T-helper 2 cell treated with Interferon-gamma antibody and Interleukin-4, amounts not matched to agents 5 μg/mL and 100 μg/mL, for 36 hours (primary cell): Measurements from ENCODE around the gene RRM2.

Experiments
- DNase-seq: peaks from one replicate; pipeline ENCODE4 v3.0.0; 2021; ENCODE audit warnings: low spot score
- H3K27ac Mint-ChIP-seq: one replicate; pipeline ENCODE4 v1.8.0; 2021; ENCODE audit warnings: mild to moderate bottlenecking, mixed read lengths
- H3K27me3 Mint-ChIP-seq: one replicate; pipeline ENCODE4 v1.8.0; 2021; ENCODE audit warnings: low read depth, mixed read lengths
- H3K36me3 Mint-ChIP-seq: one replicate; pipeline ENCODE4 v1.8.0; 2021; ENCODE audit warnings: low read depth, mixed read lengths
- H3K4me1 Mint-ChIP-seq: one replicate; pipeline ENCODE4 v1.8.0; 2021; ENCODE audit warnings: low read depth, mixed read lengths
- H3K4me3 Mint-ChIP-seq: one replicate; pipeline ENCODE4 v1.8.0; 2022; ENCODE audit warnings: mild to moderate bottlenecking, moderate library complexity, mixed read lengths
- H3K9me3 Mint-ChIP-seq: one replicate; pipeline ENCODE4 v1.8.0; 2021; ENCODE audit warnings: mixed read lengths

RRM2 gene

DNA sequence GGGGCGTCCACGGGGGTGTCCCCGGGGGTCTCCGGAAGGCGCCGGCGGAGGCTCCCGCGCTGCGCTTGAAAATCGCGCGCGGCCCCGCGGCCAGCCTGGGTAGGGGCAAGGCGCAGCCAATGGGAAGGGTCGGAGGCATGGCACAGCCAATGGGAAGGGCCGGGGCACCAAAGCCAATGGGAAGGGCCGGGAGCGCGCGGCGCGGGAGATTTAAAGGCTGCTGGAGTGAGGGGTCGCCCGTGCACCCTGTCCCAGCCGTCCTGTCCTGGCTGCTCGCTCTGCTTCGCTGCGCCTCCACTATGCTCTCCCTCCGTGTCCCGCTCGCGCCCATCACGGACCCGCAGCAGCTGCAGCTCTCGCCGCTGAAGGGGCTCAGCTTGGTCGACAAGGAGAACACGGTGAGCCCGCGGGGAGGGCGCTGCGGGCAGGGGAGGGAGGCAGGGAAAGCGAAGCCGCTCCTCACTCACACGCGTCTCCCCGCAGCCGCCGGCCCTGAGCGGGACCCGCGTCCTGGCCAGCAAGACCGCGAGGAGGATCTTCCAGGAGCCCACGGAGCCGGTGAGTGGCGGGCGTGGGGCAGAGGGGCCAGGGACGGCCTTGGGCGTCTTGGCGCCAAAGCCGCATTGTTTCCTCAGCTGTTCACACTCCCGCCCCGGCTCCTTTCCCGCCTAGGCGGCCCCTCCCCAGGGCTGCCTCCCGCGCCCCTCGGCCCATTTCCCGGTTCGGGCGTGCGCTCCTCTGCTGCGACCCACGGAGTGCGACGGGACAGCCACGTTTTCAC lies at the start of gene RRM2:
TSS of gene RRM2 (plus strand) at position 240 of the 781 bp plus-strand sequence. CDS start at position 300, 60 bp downstream.
- DNase-seq, result peak; percentile 94
- H3K36me3 Mint-ChIP-seq, result peaks cover 60% of the 10 kb centered on the region
- no peaks in the 10 kb centered on the region for H3K9me3 Mint-ChIP-seq
- H3K4me1 Mint-ChIP-seq, result peaks cover 61% of the 10 kb centered on the region
- H3K27ac Mint-ChIP-seq, result peak within 1 kb of the TSS; percentile 99
- no peaks in the 10 kb centered on the region for H3K27me3 Mint-ChIP-seq
- peak within 1 kb of the TSS; percentile 98 for H3K4me3 Mint-ChIP-seq

DNA sequence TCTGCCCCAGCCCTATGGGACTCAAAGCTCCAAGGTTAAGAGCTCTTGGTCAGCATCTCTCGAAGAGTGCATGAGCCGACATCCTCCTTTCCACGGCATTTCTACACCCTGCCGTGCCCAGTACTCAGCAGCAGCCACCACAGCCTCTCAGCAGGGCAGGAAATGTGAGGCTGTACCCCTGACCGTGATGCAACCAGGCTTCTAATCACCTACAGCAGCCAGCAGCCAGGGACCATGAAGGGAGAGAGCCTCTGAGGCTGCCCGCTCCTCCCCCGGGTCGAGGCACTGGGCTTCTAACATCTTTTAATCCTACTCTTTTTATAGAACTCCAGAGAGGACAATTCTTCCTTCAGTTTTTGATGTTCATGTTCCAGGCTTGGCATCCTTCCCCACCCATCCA lies 48.8 kb upstream of the RRM2 start:
- Mint-ChIP-seq H3K27ac (no peak overlapping the region), H3K27me3 (peaks cover 55% of the 10 kb centered on the region), H3K9me3 (no peaks in the 10 kb centered on the region)

DNA sequence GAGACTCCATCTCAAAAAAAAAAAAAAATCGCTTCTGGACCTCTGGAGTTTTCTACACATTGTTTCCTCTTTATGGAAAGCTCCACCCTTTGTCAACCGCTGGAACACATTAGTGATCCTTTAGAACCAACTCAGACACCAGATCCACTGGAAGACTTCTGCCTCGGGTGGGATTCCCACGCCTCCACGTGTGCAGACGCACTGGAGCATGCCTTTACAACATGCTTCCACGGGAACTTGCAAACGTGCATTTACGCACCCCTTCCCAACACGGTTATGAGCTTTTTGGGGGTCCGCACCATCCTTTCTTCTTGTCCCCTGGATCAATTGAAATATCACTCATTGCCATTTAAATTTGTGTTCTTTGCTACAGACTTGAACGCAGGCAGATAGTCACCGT lies 47.4 kb upstream of the RRM2 start:
- peaks cover 8% of the 10 kb centered on the region for H3K4me1 Mint-ChIP-seq
- peaks cover 62% of the 10 kb centered on the region for H3K27me3 Mint-ChIP-seq
- no peaks in the 10 kb centered on the region for H3K9me3 Mint-ChIP-seq
- H3K4me3 Mint-ChIP-seq, result no peak overlapping the region
- DNase-seq, result no peak
- no peak overlapping the region for H3K27ac Mint-ChIP-seq
- no peaks in the 10 kb centered on the region for H3K36me3 Mint-ChIP-seq

More for the DNA sequence above, 48.8 kb upstream of the RRM2 start:
- Mint-ChIP-seq H3K4me3 (no peak overlapping the region), H3K4me1 (peaks cover 5% of the 10 kb centered on the region), H3K36me3 (no peaks in the 10 kb centered on the region)
- no peak for DNase-seq

DNA sequence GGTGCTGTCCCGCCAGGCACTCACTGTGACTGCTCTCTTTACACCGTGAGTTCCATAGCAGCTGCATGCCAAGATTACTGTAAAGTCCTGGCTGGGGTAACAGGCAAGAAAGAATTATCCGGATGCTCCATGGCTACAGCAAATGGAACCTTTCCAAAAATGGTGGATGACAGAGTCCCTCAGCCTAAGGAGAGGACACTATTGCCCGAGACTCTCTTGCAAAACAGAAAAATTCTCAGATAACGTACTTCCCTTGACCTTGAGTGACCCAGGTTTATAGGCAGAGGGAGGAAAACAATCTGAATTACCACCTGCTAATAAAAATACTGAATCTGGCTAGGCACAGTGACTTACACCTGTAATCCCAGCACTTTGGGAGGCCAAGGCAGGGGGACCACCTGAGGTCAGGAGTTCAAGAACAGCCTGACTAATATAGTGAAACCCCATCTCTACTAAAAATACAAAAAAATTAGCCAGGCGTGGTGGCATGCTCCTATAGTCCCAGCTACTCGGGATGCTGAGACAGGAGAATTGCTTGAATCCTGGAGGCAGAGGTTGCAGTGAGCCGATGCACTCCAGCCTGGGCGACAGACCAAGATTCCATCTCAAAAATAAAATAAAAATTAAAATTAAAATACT lies 46.8 kb upstream of the RRM2 start:
- Mint-ChIP-seq H3K9me3 (no peaks in the 10 kb centered on the region), H3K27ac (no peak overlapping the region), H3K4me1 (peaks cover 8% of the 10 kb centered on the region), H3K4me3 (no peak overlapping the region), H3K36me3 (no peaks in the 10 kb centered on the region), H3K27me3 (peaks cover 62% of the 10 kb centered on the region)
- no peak for DNase-seq

DNA sequence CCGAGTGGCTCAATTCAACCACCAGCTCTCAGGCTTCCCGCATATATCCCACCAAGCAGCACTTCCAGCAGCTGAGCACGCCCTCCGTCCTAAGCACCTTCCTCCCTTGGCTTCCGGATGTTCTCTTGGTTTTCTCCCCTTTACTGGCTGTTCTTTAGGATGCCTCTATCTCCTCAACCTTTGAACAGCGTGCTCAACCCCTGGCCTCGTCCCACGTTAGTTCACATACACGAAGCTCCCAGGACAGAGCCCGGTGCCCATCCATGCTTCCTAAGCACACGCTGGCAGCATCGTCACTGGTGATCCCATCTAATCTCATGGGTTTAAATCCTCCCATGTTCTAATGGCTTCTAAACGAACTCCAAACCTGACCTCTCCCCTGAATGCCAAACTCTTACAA lies 46.0 kb upstream of the RRM2 start:
- Mint-ChIP-seq H3K4me3 (no peak overlapping the region), H3K27me3 (peaks cover 68% of the 10 kb centered on the region)

DNA sequence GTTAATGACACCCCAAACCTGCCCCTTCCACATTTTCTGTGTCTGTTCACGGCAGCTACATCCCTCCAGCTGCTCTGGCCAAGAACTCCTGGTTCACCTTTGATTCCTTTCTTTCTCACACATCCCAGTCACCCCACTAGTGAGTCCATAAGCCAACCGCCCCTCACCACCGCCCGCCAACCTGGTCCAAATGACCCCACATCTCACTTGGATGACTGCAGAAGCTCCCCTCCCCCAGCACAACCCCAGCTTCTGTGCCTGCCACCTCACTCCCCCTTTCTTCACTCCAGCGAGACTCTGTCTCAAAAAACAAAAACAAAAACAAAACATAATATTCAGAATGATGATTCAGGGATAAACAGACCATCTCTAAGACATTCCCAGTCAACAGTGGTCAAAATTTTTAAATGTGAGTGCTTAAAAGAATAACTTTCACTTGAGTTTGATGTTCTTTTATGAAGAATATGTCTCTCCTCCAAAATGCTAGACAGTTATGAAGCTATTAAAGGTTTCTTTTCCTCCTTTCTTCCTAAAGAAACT lies 45.5 kb upstream of the RRM2 start:
- Mint-ChIP-seq H3K36me3 (peaks cover 2% of the 10 kb centered on the region), H3K27me3 (peaks cover 71% of the 10 kb centered on the region), H3K4me1 (peaks cover 15% of the 10 kb centered on the region), H3K4me3 (no peak overlapping the region), H3K27ac (no peak overlapping the region), H3K9me3 (no peaks in the 10 kb centered on the region)
- DNase-seq, result no peak

More for the DNA sequence above, 46.0 kb upstream of the RRM2 start:
- H3K4me1 Mint-ChIP-seq, result peaks cover 15% of the 10 kb centered on the region
- DNase-seq, result no peak
- H3K27ac Mint-ChIP-seq, result no peak overlapping the region
- peaks cover 2% of the 10 kb centered on the region for H3K36me3 Mint-ChIP-seq
- H3K9me3 Mint-ChIP-seq, result no peaks in the 10 kb centered on the region

DNA sequence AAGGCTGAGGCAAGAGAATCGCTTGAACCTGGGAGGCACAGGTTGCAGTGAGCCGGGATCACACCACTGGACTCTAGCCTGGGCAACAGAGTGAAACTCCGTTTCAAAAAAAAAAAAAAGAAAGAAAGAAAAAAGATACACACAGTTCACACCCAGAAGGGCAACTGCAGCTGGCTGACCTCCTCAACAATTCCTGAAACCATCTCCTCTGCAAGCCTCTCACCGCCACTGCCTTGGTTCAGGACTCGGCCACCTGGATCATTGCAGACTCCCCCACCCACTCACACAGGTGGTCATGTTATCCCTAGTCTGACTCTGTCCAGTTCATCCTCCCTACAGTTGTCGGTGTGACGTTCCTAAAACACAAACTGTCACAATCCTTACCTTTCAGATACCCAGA lies 44.5 kb upstream of the RRM2 start:
- no peak for DNase-seq
- Mint-ChIP-seq H3K27ac (no peak overlapping the region), H3K36me3 (peaks cover 2% of the 10 kb centered on the region), H3K9me3 (no peaks in the 10 kb centered on the region), H3K4me3 (no peak overlapping the region), H3K4me1 (peaks cover 12% of the 10 kb centered on the region), H3K27me3 (peaks cover 76% of the 10 kb centered on the region)

DNA sequence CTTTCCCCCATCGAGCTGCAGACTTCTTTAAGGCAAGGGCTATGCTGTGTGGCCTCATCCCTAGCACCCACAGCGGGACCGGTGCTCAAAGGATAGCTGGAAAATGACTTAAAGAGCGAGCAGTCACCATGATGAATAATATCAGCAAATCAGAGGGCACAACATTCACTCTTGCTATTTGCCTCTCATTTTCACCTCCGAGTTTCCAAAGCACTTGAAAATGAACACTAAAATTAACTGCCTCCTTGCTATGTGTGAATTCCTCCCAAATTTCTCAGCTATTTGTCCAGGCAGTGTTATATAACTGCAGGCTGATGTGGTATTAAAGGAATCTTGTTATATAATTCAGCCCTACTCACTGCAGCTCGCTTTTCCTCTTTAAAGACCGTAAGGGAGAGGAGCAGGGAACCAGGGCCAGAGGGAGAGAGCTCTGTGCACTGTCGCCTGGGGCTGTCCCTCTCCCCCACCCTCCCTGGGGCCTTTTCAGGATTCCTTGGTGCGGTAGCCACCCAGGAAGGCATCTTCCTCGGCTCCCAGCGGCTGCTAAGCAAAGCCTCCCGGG lies 43.8 kb upstream of the RRM2 start:
- peak overlapping the region; percentile 81 for H3K4me3 Mint-ChIP-seq
- peaks cover 2% of the 10 kb centered on the region for H3K36me3 Mint-ChIP-seq
- peaks cover 77% of the 10 kb centered on the region for H3K27me3 Mint-ChIP-seq
- DNase-seq, result no peak
- H3K9me3 Mint-ChIP-seq, result no peaks in the 10 kb centered on the region
- H3K27ac Mint-ChIP-seq, result no peak overlapping the region
- H3K4me1 Mint-ChIP-seq, result peaks cover 12% of the 10 kb centered on the region

DNA sequence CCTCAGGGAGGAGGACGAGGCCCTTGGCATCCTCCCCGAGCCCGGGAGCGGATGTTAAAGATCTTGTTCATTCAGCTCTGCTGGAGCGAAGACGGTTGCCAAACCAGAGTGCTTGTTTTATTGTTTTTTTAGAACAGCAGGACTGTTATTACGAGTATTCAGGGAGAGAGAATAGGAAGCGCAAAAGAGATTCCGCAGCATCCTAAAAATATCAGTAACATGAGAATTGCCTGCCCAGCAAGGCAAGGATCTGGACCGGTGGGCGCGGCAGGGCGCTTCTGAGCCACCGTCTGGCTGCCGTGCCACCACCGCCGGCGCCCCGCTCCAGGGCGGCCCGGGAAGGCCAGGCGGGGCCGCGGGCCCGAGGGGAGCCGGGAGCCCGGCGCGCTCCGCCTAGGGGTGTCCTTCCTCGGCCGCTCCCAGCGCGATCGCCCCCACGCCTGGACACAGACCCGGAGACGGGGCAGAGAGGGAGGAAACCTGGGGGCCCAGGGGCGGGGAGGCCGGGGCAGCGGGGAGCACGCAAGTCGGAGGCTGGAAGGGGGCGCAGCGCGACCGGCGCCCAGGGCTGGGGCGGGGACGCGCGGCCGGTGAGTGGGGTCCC lies 43.2 kb upstream of the RRM2 start:
- H3K9me3 Mint-ChIP-seq, result no peaks in the 10 kb centered on the region
- DNase-seq, result peak; percentile 20
- peak overlapping the region; percentile 81 for H3K4me3 Mint-ChIP-seq
- H3K4me1 Mint-ChIP-seq, result peaks cover 12% of the 10 kb centered on the region
- H3K27ac Mint-ChIP-seq, result no peak overlapping the region
- H3K36me3 Mint-ChIP-seq, result peaks cover 2% of the 10 kb centered on the region
- H3K27me3 Mint-ChIP-seq, result peaks cover 78% of the 10 kb centered on the region

DNA sequence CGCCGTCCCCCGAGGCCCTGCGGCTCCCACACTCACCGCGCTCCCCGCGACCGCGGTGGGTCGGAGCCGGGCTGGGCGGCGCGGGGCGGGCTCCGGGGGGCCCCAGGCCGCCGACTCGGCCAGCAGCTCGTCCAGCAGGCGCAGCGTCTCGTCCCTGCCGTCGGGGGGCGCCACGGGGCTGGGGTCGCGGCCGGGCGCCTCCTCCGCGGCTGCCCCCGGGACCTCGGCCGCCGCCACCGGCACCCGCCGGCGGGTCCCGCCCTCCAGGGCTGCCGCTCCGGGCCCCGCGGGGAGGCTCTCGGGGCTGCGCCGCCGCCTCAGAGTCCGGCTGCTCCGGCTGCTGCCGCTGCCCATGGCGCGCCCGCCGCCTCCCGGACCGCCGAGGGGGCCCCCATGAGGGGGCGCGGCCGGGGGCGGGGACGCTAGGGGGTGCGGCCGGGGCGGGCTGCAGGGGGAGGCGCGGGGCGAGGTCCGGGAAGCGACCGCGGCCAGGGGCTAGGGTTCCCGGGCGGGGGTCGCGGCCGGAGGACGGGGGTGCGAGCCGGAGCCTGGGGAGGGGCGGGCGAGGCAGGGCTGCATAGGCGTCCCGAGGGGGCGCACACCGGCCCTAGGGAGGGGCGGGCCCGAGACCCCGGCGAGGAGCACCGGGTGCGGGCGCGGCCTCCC lies 42.5 kb upstream of the RRM2 start, which contains the start of gene CYS1:
TSS of gene CYS1 (minus strand) at position 542 of the 666 bp plus-strand sequence. CDS start at position 354, 188 bp downstream.
- H3K9me3 Mint-ChIP-seq, result no peaks in the 10 kb centered on the region
- peaks cover 77% of the 10 kb centered on the region for H3K27me3 Mint-ChIP-seq
- peak within 1 kb of the TSS; percentile 81 for H3K4me3 Mint-ChIP-seq
- peak within 1 kb of the TSS; percentile 8 for H3K27ac Mint-ChIP-seq
- peaks cover 2% of the 10 kb centered on the region for H3K36me3 Mint-ChIP-seq
- DNase-seq, result peak; percentile 37
- peaks cover 12% of the 10 kb centered on the region for H3K4me1 Mint-ChIP-seq

DNA sequence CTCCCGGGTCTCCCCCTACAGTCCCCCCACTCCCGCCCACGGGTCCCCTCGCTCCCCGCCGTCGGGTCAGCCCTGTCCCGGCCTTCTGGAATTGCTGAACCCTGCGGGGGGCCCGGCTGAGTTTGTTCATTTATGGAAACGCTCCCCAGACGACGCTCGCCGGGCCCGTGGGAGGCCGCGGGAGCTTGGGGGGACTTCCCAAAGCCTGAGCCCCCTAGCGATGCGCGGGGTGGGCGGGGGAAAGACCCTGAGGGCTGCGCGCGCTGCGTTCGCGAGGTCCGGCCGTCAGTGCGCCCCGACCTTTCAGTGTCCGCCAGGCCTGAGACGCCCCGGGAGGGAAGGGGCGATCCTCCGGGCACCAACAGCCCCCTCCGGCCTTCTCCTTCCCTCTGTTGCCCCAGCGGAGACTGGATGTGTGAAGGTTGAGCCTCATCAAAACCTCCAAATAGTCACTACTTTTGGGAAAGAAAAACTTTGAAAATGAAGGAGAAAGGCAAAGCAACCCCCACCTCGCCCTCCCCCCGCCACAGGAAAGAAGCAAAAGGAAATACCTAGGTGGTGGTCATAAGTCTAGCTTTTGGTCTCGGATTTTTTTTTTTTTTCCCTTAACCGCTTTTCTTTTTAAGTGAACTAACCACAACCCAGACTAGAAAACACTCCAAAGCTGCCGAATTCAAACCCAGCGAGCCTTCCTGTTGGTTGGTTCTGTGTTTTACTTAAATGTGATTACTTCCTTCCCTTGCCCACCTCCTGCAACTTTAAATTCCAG lies 41.8 kb upstream of the RRM2 start:
- H3K4me3 Mint-ChIP-seq, result peak overlapping the region; percentile 77
- peaks cover 77% of the 10 kb centered on the region for H3K27me3 Mint-ChIP-seq
- H3K36me3 Mint-ChIP-seq, result peaks cover 2% of the 10 kb centered on the region
- peak overlapping the region; percentile 8 for H3K27ac Mint-ChIP-seq
- DNase-seq, result no peak
- no peaks in the 10 kb centered on the region for H3K9me3 Mint-ChIP-seq
- H3K4me1 Mint-ChIP-seq, result peaks cover 12% of the 10 kb centered on the region

DNA sequence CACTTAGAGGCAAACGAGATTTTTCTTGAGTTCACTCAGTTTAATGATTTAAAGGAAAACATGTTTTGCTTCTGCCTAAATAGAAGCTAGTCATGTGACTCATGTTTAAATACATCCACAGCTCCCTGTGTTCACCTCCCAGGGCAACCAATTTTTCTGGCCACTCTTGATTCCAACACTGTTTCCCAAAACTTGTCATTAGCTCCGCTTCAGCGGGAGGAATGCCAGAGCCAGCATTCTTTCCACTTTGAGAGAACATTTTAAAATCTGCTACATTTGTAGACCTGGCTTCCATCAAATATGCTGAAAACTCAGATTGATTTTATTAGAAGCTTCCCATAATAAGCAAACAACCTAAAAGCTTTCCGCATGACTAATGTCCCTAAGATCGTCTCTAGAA lies 39.5 kb upstream of the RRM2 start:
- Mint-ChIP-seq H3K4me3 (no peak overlapping the region), H3K27me3 (peaks cover 73% of the 10 kb centered on the region), H3K9me3 (no peaks in the 10 kb centered on the region), H3K4me1 (peaks cover 10% of the 10 kb centered on the region), H3K27ac (no peak overlapping the region), H3K36me3 (peaks cover 2% of the 10 kb centered on the region)
- DNase-seq, result no peak
